Right renal cortex interstitium (tissue), 3 donors: ENCODE results near the gene HERC3. TPM values are rescaled to one million over a fixed set of nuclear protein-coding genes. Genes with fewer than 3 reads are reported as not detected.

Experiments
- DNase-seq, 3 donors: peaks; one replicate each; pipeline ENCODE4 v3.0.0-alpha.2; 2013; ENCODE audit warnings: low read depth in 3 of 3, low spot score in 2 of 3
- polyA plus RNA-seq, 3 donors: library from polyadenylated mRNA; unstranded; fragments of 120-200 nt; gene quantifications; one replicate each; pipeline ENCODE4 v1.2.1, GENCODE V29; 2013; ENCODE audit not compliant: insufficient read length in 3 of 3

HERC3 gene
- polyA plus RNA-seq, 3 donors, result 13.3 to 16.0 (median 14.4) TPM

DNA sequence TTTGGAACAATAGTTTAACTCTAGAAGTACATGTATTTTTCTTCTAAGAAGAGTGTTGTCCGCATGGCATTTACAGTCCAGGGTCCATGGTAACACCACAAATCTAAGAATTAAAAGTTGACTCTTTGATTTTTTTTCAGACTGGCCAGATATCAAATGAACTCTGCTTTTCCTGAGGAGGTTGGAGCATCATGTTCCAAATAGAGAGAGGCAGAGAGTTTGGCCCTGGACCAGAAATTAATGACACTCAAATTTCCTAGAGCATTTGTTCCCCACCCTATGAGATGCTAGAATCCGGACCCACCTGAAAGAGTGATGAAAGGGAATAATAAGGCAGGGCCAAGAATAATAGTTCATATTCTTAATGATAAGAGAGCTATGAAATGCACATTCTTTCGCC is 152.3 kb downstream of the HERC3 start:
- DNase-seq, result no peak

DNA sequence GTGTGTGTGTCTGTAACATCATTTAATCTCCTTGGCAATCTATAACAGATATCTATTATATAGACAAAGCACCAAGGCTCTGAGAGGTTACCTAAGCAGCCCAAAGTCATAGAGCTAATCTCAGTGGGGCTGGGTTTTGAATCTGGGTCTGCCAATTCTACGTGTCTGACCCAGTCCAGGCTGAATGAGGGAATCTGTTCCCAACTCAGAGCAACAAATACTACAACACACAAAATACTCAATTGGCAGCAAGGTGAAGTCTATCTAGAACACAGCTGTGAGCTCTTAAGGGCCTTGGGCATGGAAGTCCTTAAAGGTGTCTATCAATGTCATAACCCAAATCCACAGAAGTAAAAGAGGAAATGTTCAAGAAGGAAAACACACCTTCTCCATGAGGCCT is 152.9 kb downstream of the HERC3 start:
- no peak for DNase-seq

DNA sequence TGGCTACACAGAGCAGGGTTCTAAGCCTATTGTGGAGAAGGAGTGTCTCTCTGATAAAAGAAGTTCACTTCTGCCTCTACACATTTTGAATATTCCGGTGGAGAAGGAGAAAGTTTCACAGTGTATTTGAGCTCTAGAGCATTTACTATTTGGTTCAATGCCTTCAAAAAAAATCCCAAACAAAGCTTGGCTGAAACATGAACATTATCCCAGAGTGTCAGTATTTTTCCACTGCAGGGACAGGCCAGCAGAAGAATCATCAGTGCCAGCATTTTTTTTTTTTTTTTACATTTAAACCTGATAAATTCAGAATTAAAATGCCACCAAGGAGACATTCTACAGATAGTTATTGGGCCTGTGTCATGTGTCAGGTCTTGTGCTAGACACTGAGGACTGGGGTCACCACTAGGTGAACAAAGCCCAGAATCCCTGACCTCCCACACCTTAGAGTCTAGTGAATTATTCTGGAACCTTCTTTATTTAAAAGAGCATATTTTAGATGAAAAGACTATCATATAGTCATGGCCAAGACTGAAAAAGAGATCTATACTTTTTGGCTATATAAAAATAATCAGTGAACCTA is 153.4 kb downstream of the HERC3 start:
- no peak for DNase-seq

DNA sequence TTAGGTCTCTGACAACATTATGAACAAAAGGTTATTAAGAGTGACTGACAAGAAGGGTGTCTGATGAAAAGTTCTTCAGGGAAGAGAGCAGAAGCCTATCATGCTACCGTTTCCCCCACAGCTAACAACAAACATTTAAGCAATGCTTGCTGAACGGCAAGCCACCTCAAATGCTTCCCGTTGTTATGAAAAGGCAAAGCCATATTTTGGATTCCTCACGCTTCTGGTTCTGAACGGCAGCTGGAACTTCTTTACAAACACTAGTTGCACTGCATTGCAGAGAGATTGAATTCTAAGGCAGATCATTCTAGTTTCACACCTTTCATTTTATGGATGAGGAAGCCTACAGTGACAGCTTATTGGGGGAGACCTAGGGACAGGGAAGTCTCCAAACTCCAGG is 153.9 kb downstream of the HERC3 start:
- DNase-seq, result no peak

- DNase-seq, result no peak
These were observed 155.1 kb downstream of the HERC3 start for GRCh38 chr4:88747351-88747750.

DNA sequence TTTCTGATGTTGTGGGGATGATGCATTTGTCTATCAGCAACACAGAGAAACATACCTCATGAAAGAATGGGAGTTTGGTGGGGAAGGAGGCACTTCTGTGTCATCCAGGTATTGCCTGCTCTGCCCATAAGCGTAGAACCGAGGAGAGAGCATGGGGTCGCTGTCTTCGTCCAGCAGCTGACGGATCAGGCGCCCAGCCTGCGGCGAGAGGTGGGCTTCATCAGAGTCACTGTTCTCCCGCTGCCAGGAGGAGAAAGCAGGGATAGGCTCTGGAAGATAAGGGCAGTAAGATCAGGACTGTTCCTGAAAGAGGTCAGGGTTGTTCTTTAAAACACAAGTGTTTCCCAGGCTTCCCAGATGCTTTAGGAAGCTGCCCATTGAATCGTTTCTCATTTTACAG is 158.1 kb downstream of the HERC3 start:
- no peak for DNase-seq

DNA sequence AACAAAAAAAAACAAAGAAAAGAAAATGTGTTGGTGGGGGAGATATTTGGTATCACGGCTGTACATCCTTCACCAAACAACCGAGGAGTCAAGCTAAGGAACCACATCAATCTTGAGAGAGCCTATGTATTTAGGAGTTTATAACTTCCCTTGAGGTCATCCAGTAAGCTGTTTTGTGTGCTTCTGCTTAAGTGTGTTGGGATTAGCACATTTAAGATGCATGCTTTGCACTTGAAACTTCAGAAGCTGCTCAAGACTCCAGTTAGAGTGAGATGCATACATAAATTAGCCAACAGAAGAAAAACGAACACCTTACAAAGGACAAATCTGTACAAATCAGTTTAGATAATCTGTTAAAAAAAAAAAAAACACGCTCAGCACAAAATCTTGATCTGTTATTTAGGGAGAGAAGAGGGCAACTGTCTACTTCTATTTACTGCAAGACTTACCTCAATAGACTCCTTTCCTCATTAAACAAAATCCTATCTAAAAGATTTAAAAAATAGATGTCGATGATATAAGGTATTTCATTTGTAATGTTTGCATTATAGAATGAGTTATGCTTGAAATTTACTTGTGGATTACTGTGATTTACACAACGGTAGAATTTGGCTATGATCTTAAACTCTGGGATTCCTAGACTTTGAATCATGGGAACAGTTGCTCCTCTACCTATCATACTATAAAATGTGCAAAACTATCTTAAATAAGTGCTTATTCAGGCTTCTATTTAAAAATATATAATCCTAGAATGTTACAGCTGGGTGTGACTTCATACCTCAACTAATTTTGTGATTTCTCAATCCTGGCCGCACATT is 159.2 kb downstream of the HERC3 start:
- no peak for DNase-seq

- no peak for DNase-seq
These were observed 159.8 kb downstream of the HERC3 start for GRCh38 chr4:88752076-88752463.

DNA sequence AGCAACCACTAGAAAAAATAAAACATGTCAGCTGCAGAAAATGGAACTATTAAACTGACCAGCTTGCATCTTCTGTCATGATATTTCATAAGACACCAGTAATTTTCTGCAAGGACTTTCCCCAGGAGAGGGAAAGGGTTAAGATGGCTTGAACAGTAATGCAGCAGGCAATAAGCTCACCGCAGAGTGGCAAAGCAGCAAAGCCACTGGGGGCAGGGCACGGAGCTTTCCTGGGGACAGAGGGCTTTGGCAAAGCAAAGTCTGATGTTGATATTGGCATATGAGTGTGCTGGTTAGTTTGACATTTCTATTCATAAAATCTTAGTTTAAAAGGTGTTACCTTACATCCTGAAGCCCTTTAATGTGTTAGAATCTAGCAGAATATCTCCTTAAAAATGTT is 160.5 kb downstream of the HERC3 start:
- no peak for DNase-seq

DNA sequence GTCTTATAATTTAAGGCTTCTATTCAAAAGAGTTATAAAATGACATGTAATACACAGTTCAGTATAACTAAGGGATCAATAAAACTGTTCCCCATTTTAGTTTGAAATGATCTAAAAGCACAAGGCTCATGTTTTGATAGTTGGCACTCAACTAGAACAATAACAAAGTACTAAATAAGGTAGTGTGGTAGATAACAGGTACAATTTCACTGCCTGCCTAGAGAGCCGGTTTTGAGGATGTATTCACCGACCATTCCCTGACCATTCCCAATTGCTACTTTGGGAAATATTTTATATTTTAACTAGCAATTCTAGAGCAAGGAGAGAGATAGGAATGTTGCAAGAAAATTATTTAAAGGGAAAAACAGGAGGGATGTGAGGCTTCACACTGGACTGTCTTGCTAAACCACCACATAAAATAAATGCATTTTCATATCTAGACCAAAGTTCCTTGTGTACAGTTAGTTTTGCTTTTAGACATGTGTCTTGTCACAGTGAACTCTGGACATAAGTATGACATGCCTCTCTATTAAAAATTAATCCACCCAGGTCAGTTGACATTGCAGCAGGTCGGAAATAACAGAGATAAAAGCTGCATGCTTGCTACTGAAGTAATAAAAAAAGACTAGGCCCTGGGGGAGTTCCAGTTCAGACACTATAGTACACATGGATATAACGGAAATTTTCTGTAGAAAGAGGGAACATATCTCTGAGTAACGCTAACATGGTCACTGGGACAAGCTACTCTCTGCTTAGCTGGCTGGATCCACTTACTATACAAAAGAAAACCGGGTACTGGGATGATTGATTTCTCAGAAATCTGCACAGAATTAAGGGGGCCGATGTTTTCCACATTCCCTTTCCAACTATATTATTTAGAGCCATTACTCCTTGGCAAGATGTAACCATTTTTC is 161.6 kb downstream of the HERC3 start:
- DNase-seq, result no peak

GRCh38 chr4:88754796-88755195 is 162.5 kb downstream of the HERC3 start:
- no peak for DNase-seq

- DNase-seq, result no peak
These were observed 163.2 kb downstream of the HERC3 start for GRCh38 chr4:88755454-88755853.

DNA sequence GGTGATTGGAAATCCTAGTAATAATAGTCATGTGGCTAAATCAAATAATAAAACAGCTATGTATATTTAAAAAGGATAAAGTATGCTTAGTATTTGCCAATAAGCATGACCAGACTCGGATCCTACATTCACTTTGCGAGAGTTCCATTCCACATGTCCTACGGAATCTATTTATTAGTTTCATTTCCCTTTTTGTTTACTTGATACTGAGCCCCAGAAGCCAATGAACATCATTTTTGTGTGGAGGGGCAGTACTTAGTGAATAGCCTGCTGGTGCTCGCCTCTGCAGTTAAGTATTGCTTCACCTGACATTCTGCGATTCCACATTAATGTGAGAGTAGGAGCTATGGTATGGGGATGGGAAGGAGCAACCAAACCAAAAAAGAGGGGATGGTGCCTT is 163.9 kb downstream of the HERC3 start:
- no peak for DNase-seq

GRCh38 chr4:88757067-88757466 is 164.8 kb downstream of the HERC3 start:
- DNase-seq, result no peak

DNA sequence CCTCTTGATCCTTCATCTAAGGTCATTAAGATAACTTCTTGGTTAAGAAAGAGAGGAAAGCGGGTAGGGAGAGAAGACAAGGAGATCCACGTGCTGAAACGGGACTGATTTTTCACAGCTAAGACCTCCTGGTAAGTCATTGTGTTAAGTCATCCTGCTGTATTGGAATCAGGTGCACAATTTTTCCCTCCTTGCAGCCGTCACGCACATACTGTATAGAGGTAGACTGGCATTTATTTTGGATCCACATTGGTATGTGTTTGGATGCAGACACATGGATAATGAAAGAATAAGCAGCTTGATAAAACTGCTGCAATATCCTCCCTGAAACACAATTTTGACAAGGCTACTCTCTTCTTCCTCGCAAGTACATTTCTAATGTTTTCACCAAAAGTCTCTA is 165.5 kb downstream of the HERC3 start:
- no peak for DNase-seq

Other genes with a start within 250 kb of the HERC3 start
- 10 to 100 TPM in 1 of 3 donors, 1 to 10 TPM in 2; 7.2 to 10.2 (median 9.9) TPM for gene HERC6, start 213.6 kb upstream of the HERC3 start, polyA plus RNA-seq
- 1 to 10 TPM; 5.4 to 7.0 (median 5.8) TPM for gene HERC5, start 135.4 kb upstream of the HERC3 start, polyA plus RNA-seq
- 100 to 1,000 TPM; 117 to 126 (median 121) TPM for gene PYURF, start 68.7 kb upstream of the HERC3 start, polyA plus RNA-seq
- gene NAP1L5, start 105.3 kb downstream of the HERC3 start, polyA plus RNA-seq, result 10 to 100 TPM; 13.8 to 17.8 (median 15.3) TPM